GM19193 (cell line): ENCODE data around the gene SPTBN4.
A peak's percentile ranks its signal among the peaks of the same experiment; 100 is the strongest.

Experiments
- POLR2A ChIP-seq: IDR thresholded peaks from 4 replicates; pipeline ENCODE4 v1.6.1; 2011; ENCODE audit not compliant: insufficient read depth, insufficient read length; ENCODE audit errors: extremely low read depth

Gene SPTBN4

DNA sequence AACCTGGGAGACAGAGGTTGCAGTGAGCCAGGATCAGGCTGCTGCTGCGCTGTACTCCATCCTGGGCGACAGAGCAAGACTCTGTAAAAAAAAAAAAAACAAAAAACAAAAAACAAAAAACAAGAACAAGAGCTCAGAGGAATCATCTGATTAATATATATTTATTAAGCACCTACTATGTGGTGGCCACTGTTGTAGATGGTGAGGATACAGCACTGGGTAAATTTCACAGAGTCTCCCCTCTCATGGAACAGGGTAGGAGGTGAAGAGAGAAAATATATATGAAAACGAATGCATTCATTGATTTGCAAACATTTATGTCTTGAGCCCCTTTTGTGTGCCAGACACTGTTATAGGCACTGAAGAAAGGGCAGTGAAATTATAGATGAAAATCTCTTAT, 35.1 kb upstream of the SPTBN4 start:
- no peak for TF ChIP-seq POLR2A

DNA sequence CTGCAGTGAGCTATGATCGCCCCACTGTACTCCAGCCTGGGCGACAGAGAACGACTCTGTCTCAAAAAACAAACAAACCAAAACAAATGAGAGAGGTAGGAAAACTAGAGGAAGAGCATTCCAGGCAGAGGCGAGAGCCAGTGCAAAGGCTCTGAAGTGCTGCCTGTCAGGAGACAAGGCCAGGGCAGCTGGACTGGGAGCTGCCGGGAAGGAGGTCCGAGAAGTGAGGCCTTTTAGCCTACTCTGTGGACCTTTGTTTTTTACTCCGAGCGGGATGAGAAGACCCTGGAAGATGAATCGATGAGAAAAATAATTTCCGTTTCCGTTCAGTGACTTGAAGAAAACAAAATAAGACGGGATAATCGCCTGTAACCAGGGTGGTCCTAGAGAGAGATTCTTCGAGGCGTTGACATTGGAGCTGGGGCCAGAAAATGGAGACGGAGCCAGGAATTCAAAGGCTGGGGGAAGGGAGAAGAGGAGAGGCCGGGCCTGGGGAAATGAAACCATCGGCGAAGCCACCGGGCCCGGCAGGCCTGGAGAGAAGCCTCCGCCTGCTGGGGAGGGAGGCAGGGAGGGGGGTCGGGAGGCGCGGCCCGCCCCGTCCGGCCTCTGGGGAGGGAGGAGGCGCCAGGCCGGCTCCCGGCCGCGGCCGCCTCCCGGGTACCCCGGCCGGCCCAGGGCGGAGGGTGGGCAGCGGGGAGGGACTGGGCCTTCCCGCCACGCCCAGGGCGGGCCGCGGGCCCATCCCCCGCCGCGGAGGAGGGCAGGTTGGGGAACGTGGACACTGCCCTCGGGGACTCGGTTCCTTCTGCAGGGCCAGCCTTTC, 33.2 kb upstream of the SPTBN4 start:
- TF ChIP-seq POLR2A = peak; percentile 49

DNA sequence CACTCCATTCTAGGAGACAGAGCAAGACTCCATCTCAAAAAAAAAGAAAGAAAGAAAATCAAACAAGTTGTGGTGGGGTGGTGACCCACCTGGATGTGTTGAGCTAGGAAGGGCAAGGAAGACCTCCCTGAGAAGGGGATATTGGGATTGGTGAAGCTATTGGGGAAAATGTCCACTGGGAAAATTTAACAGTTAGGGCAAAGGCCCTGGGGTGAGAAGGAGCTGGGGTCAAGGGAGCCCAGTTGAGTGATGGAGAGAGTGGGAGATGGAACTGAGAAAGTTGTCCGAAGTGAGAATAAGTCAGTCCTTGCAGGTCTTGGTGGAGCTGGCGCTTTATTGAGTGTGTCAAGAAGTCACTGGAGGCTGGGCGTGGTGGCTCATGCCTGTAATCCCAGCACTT, 28.5 kb upstream of the SPTBN4 start:
- no peak for TF ChIP-seq POLR2A

GRCh38 chr19:40441719-40442253, 25.0 kb upstream of the SPTBN4 start:
- no peak for TF ChIP-seq POLR2A

DNA sequence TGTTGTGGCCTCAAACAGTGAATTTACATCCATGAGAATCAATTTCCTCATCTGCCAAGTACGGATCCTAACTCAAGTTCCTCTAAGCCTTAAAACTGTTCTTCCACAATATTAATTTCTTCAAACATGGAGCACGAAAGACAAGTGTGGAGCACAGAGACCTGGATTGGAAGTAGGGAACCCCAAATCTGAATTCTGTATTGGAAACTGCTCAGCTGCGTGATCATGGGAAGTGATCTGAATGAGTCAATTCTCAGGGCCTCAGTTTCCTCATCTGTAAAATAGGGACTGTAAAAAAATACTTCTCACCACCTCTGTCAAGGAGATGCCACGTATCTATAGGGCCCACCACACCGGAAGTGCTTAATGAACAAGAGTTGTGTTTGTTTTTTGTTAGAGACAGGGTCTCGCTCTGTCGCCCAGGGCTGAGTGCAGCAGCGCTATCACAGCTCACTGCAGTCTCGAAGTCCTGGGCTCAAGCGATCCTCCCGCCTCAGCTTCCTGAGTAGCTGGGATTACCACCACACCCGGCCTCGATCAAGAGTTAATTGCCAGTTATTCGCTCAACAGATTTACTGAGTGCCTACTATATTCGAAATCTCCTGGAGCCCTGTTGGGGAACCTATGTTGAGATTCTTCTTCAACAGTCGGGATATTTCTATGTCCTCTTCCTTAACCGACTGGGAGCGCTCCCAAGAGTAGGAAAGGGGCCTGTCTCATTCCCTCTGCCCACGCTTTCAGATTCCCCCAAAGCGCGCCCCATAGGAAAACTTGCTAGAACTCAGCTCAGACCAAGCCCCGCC, 24.3 kb upstream of the SPTBN4 start:
- TF ChIP-seq POLR2A = peak; percentile 8

DNA sequence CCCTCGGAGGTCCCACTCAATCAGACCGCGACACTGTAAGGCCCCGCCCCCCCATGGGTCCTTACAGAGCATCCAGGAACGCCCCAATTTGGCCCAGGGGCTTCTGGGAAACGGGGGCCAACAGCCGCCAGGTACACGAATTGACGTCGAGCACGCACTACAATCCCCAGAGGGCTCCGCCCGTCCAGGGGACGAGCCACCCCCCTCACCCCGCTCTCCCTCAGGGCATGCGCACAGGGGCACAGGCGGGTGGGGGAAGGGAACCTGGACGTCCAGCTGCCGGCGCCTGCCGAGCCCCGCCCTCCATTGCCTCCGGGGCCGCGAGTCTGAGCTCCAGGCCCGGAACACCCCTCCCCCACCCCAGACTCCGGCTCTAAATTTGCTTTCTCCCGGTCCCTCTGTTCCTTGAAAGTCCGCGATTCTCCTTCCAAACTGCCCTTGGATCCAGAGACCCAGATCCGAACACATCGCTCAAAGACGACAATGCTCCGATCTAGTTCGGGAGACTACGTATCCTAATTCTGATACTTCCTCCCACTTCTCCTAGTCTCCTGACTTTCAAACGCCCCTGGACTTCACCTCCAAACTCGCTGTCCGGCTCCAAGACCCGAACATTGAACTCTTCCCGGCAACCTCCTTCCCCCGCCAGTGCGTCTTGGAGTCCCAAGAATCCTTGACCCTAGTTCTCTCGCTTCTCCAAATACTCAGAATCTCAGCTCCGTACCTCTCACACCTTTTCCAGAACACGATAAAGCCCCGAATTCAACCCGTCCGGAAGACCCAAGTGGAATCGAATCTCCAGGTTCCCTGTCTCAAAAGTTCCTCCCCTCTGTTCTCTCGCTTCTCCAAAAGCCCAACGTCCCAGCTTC, 23.4 kb upstream of the SPTBN4 start:
- TF ChIP-seq POLR2A = no peak

DNA sequence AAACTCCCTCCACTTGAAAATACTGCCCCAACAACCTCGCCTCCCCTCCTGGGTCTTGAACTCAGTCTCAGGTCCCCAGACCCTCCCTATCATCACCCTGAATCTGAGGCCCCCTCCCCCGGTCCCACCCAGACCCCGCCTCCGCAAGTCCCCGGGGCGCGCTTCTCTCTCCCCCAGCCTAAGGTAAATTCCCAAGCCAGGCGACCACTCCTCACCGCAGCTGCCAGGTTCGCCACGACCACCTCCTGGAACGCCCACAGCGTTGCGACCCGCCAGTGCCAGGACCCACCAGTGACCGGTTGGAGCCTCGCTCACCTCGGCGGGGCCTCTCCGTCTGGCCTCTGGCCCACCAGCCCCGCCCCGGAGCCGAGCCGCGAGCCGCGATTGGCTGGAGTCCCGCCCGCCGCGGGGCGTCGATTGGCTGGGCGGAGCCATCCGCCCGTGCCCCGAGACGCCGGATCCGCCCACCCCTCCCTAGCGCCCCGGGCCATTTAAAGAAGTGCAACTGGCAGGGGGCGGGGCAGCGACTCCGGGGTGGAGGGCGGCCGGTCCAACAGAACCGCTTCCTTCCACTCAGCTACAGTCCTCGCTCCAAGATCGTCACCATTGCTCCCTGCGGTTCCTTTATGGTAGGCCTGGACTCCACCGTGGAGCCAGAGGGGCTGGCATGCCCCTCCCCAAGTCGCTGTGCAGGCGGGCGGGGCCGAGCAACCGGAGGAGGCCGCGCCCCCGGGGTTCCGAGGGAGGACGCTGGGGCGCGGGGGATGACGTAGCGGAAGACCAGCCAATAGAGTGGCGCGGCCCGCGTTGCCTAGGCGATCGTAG, 22.6 kb upstream of the SPTBN4 start, which contains the start of gene SERTAD3:
Gene SERTAD3 (minus strand): TSS at position 336 of the 825 bp plus-strand sequence. CDS start 2,255 bp downstream, outside the sequence.
- peak; percentile 85 for TF ChIP-seq POLR2A

DNA sequence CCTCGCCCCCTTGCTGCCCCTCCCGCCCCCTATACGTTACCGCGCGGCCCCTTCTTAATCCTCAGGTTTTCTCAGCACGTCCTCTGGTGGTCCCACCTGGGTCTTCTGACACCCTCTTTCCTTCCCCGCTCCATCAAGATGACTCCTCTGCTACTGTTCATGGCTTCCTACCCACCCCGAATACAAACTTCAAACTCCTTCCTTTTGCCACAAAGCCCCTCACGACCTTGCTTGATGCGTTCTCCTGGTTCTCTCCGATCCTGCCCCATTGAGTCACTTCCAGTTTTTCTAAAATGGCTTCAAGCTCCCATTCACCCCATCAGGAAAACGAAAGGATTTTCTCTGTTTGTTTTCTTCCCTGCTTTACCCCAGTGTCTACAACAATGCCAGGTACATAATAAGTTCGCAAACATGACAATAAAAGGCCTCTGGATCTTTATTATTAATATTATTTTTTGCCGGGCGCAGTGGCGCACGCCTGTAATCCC, 21.9 kb upstream of the SPTBN4 start:
- TF ChIP-seq POLR2A = no peak

GRCh38 chr19:40445780-40446262, 21.0 kb upstream of the SPTBN4 start:
- TF ChIP-seq POLR2A = no peak

DNA sequence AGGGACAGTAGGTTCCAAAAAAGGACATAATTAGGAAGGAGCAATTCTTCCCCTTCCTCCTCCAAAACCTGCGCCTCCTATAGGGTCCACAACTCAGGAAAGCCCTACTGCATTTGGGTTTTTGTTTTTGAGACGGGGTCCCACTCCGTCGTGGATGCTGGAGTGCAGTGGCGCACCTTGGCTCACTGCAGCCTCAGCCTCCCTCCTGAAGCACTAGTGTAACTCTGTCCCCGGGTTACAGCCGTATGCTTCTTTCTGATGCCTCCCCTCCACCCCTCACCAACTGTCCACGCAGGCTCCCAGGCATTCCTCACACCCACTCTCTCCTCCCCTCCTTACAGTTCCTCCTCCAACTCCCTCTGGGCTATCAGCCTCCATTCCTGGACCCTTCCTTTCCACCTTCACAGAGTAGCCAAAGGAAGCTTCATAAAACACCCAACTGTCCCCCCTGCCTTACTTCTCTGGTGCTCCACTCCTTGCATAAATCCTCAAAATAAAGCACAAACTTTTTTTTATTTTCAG, 20.5 kb upstream of the SPTBN4 start:
- no peak for TF ChIP-seq POLR2A

DNA sequence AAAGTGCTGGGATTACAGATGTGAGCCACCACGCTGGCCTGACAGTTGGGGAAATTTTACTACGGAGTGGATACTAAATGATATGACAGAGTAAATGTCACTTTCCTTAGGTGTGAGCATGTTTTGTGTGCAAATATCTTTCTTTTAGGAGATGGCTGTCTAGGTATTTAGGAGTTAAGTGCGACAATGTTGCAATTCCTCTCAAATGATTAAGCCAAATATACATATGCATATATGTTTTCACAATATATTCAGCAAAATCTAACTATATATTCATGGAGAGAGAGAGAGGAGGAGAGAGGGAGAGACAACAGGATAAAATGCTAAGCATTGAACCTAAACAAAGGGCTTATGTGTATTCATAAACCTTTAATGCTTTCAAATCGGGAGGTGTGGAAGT, 17.3 kb upstream of the SPTBN4 start:
- TF ChIP-seq POLR2A = no peak

GRCh38 chr19:40450664-40451063, 16.1 kb upstream of the SPTBN4 start:
- no peak for TF ChIP-seq POLR2A

GRCh38 chr19:40452016-40452415, 14.8 kb upstream of the SPTBN4 start:
- no peak for TF ChIP-seq POLR2A
